Body of pancreas (tissue), 4 donors: ENCODE data around the gene ANKUB1. TPM values are rescaled to one million over a fixed set of nuclear protein-coding genes. Genes with fewer than 3 reads are reported as not detected.

Experiments used
- ATAC-seq: fragments of 150-250 bp; one replicate; pipeline ENCODE4 v1.9.1; 2016
- DNase-seq, 4 donors: peaks; one replicate each; pipeline ENCODE4 v3.0.0-alpha.2; 2019
- H3K27ac ChIP-seq, 4 donors: fragments of 200-600 bp; sonication (generic); 1 replicate in 3 of 4; 2 replicates in 1 of 4; pipeline versions ENCODE4 v1.5.1 to v1.6.1; 2016 to 2019; ENCODE audit warnings: mild to moderate bottlenecking in 1 of 4, mixed read lengths in 1 of 4, moderate library complexity in 1 of 4
- H3K27me3 ChIP-seq, 2 donors: fragments of 200-600 bp; sonication (generic); one replicate each; pipeline ENCODE4 v1.6.0; 2016; ENCODE audit warnings: mild to moderate bottlenecking in 1 of 2
- H3K36me3 ChIP-seq, 2 donors: fragments of 200-600 bp; sonication (generic); replicated peaks in 1 of 2; 2 replicates each; pipeline ENCODE4 v1.5.1; 2016; ENCODE audit warnings: low read depth in 2 of 2; ENCODE audit not compliant: insufficient read depth in 1 of 2
- H3K4me1 ChIP-seq: fragments of 200-600 bp; sonication (generic); one replicate; pipeline ENCODE4 v1.6.0; 2016
- H3K4me3 ChIP-seq, 2 donors: fragments of 200-600 bp; sonication (generic); 1 replicate in 1 of 2; 2 replicates in 1 of 2; pipeline ENCODE4 v1.5.1; 2016 to 2019
- H3K9me3 ChIP-seq, 3 donors: fragments of 200-600 bp; sonication (generic); 1 replicate in 2 of 3; 2 replicates in 1 of 3; pipeline ENCODE4 v1.5.1; 2016
- CTCF ChIP-seq, 7 experiments: fragments of 450-650 bp in 4 of 7; fragments of 200-600 bp in 3 of 7; sonication (generic) in 3 of 7; IDR thresholded peaks; one replicate each; pipeline ENCODE4 v1.5.1; 2016 to 2019; ENCODE audit warnings: antibody characterized with exemption in 7 of 7
- POLR2A ChIP-seq, 3 donors: fragments of 450-650 bp; IDR thresholded peaks; one replicate each; pipeline ENCODE4 v1.6.1; 2016; ENCODE audit warnings: antibody characterized with exemption in 3 of 3, mild to moderate bottlenecking in 2 of 3
- WGBS, 2 donors: methylation state at CpG; one replicate each; pipeline ENCODE4 v1.1.5; 2017; 5-methylcytosine and 5-hydroxymethylcytosine counted together
- intact Hi-C: fragments of 100-400 bp; cut with DNase I; formaldehyde crosslinking; loops from one replicate; pipeline ENCODE4 v1.15.1; 2023
- total RNA-seq, 2 donors: library from RNA; depleted of rRNA; stranded (reverse); fragments of >200 nt; gene quantifications; one replicate each; pipeline ENCODE4 v1.1.0, GENCODE V29; 2016

Gene ANKUB1
- total RNA-seq, 2 donors from 2014 or later = not detected

GRCh38 chr3:149783576-149783975 is 8.8 kb downstream of the ANKUB1 start:
- ATAC-seq (no peak), DNase-seq (no peak)
- H3K4me3 ChIP-seq = no peak overlapping the region
- TF ChIP-seq CTCF (IDR thresholded peaks at IDR 0.05) (no peak), POLR2A (IDR thresholded peaks at IDR 0.05) (no peak)
- no peaks in the 10 kb centered on the region for H3K4me1 ChIP-seq
- H3K36me3 ChIP-seq = no peaks in the 10 kb centered on the region
- intact Hi-C loops = no loop called here
- no peak overlapping the region for H3K27ac ChIP-seq
- H3K27me3 ChIP-seq = no peaks in the 10 kb centered on the region
- H3K9me3 ChIP-seq = no peaks in the 10 kb centered on the region

DNA sequence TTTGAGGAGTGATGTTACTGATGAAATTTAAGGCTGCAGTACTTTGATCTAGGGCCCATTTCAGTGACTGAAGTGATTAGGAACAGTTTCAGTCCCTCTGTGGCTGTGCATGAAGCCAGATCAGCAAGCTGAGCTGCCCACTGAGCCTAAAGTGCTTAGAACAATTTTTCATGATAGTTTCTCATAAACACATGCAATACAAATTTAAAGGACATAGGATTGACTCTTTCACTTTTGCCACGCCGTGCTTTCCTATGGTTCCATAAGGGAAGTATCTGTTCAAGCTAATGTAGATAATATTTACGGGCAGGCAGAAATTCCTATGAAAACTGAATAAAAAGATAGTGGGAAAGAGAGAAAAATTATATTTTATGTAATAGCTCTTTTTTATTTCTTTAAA is 10.6 kb downstream of the ANKUB1 start:
- WGBS, 2 donors = 87 to 93% methylated on average over 3 of the region's 3 CpGs
- no peaks in the 10 kb centered on the region for H3K27me3 ChIP-seq
- H3K36me3 ChIP-seq = no peaks in the 10 kb centered on the region
- no peak overlapping the region for H3K27ac ChIP-seq
- ATAC-seq (no peak), DNase-seq (no peak)
- H3K4me1 ChIP-seq = no peaks in the 10 kb centered on the region
- H3K9me3 ChIP-seq = no peaks in the 10 kb centered on the region
- no peak overlapping the region for H3K4me3 ChIP-seq
- intact Hi-C loops = no loop called here
- TF ChIP-seq CTCF (IDR thresholded peaks at IDR 0.05) = no peak
- no peak for TF ChIP-seq POLR2A (IDR thresholded peaks at IDR 0.05)

GRCh38 chr3:149781211-149781610 is 11.1 kb downstream of the ANKUB1 start:
- ATAC-seq (no peak), DNase-seq (peak in 1 of 4 donors; percentile 3)
- intact Hi-C loops = no loop called here
- Histone ChIP-seq H3K36me3 (no peaks in the 10 kb centered on the region), H3K4me1 (no peaks in the 10 kb centered on the region), H3K27ac (no peak overlapping the region), H3K9me3 (no peaks in the 10 kb centered on the region), H3K4me3 (no peak overlapping the region), H3K27me3 (no peaks in the 10 kb centered on the region)
- TF ChIP-seq CTCF (IDR thresholded peaks at IDR 0.05) (no peak), POLR2A (IDR thresholded peaks at IDR 0.05) (no peak)
- WGBS, 2 donors = 69 to 92% methylated on average over 4 of the region's 4 CpGs

DNA sequence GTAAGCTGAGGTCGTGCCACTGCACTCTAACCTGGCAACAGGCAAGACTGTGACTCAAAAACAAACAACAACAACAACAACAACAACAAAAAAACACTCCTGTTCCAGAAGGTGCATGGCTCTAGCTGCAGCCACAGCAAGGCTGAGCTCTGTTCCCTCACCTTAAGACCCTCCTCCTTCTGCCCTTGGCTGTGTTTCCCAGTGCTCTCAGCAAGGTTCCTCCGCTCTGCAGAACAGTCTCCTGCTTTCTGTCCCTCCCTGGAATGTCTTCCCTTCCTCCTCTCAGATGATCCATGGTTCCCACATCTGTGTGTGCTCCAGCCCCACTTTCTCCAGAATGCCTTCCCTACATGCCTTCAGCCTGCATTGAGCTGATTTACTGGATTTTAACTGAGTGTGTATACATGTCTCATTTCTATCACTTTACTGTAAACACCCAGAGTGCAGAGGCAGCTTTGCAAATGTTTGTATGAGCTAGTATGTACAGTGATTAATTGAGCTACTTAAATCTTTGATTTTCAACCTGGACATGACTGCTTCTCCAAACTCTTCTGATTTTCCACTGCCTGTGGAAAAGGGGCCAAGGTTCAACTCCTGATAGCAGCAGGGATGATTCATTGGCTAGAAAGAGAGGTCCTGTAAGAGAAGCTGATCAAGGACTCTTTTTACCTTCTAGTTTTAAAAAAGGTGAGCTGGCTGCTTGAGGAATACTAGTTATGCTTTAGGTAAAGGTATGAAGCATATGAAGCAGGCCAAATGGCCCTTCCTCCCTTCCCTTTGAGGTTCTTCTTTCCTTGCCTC is 14.7 kb downstream of the ANKUB1 start:
- intact Hi-C loops = no loop called here

More for the DNA sequence above, 14.7 kb downstream of the ANKUB1 start:
- H3K27ac ChIP-seq = no peak overlapping the region
- ATAC-seq (no peak), DNase-seq (no peak)
- no peaks in the 10 kb centered on the region for H3K36me3 ChIP-seq
- H3K4me3 ChIP-seq = no peak overlapping the region
- TF ChIP-seq POLR2A (IDR thresholded peaks at IDR 0.05) (no peak), CTCF (IDR thresholded peaks at IDR 0.05) (no peak)
- no peaks in the 10 kb centered on the region for H3K4me1 ChIP-seq
- no peaks in the 10 kb centered on the region for H3K9me3 ChIP-seq
- no peaks in the 10 kb centered on the region for H3K27me3 ChIP-seq
- WGBS, 2 donors = 90 to 100% methylated on average over 1 to 2 of the region's 2 CpGs
